Hindlimb muscle (tissue), 1 donor: ENCODE data around the gene SPATA6. TPM values are rescaled to one million over a fixed set of nuclear protein-coding genes. Genes with fewer than 3 reads are reported as not detected.

Experiments used
- DNase-seq: peaks from one replicate; pipeline ENCODE4 v3.0.0-alpha.2; 2013
- polyA plus RNA-seq: library from polyadenylated mRNA; unstranded; fragments of 120-200 nt; gene quantifications from one replicate; pipeline ENCODE4 v1.2.1, GENCODE V29; 2013; ENCODE audit not compliant: insufficient read length

The SPATA6 gene
- polyA plus RNA-seq, 1 donor = 10.8 TPM

- DNase-seq = no peak
These were observed 220.7 kb downstream of the SPATA6 start for GRCh38 chr1:48251323-48251722.

DNA sequence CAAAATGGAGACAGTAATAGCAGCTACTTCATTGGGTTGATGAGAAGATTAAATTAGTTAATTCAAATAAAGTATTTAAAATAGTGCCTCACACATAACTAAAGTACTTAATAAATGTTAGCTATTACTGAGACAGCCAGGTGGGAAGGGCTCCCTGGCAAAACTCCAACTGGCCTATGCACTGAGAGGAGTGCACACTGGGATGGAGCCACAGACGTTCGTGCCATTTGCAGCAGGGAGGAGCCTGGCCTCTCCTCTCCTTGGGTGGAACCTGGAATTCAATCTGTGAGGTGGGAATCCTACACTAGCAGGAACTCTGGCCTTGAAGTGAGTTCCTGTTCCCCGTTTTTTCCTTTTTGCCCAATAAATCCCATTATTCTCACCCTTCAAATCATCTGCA, 221.4 kb downstream of the SPATA6 start:
- no peak for DNase-seq

GRCh38 chr1:48249868-48250267, 222.1 kb downstream of the SPATA6 start:
- DNase-seq = no peak

GRCh38 chr1:48248356-48248755, 223.6 kb downstream of the SPATA6 start:
- no peak for DNase-seq

DNA sequence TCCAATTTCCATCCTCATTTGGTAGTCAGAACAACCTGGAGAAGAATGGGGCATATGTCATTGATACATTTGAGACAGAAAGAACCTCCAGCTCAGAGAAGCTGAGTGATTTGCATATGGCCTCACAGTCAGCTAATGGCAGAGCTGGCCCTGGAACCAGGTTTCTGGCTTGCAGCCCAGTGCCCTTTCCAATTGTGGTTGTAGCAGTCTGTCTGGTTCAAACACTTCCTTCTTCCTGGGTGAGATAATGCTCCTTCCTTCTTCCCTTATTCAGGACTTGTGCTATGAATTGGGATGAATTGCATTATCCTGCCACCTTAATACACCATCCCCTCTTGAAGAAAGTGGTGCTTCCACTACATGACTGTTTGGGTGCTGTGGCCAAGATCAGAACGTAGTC, 225.3 kb downstream of the SPATA6 start:
- no peak for DNase-seq

Other genes with a start within 250 kb of the SPATA6 start
- gene SLC5A9, start 249.5 kb downstream of the SPATA6 start, polyA plus RNA-seq = 1.4 TPM